OCI-LY3 (cell line): Measurements from ENCODE around the gene GMCL1.

Experiments used
- CTCF ChIP-seq: fragments of 200-600, 300-600 bp; sonication (generic); IDR thresholded peaks from 2 replicates; pipeline ENCODE4 v1.5.1; 2014; ENCODE audit warnings: antibody characterized with exemption, low read length, low read depth
- EZH2phosphoT487 ChIP-seq: fragments of 200-600 bp; shearing (Covaris generic); IDR thresholded peaks from 2 replicates; pipeline ENCODE4 v1.6.1; 2018; ENCODE audit warnings: antibody characterized with exemption, mixed run types, low read depth

GRCh38 chr2:69902213-69902922, 72.9 kb downstream of the GMCL1 start:
- TF ChIP-seq EZH2phosphoT487 (no peak), CTCF (no peak)
